Measurements from ENCODE around the gene PEX10. TPM values are rescaled to one million over a fixed set of nuclear protein-coding genes. Genes with fewer than 3 reads are reported as not detected.
A peak's percentile ranks its signal among the peaks of the same experiment; 100 is the strongest.

Gene PEX10
- total RNA-seq, 1 donor = 28.9 TPM

DNA sequence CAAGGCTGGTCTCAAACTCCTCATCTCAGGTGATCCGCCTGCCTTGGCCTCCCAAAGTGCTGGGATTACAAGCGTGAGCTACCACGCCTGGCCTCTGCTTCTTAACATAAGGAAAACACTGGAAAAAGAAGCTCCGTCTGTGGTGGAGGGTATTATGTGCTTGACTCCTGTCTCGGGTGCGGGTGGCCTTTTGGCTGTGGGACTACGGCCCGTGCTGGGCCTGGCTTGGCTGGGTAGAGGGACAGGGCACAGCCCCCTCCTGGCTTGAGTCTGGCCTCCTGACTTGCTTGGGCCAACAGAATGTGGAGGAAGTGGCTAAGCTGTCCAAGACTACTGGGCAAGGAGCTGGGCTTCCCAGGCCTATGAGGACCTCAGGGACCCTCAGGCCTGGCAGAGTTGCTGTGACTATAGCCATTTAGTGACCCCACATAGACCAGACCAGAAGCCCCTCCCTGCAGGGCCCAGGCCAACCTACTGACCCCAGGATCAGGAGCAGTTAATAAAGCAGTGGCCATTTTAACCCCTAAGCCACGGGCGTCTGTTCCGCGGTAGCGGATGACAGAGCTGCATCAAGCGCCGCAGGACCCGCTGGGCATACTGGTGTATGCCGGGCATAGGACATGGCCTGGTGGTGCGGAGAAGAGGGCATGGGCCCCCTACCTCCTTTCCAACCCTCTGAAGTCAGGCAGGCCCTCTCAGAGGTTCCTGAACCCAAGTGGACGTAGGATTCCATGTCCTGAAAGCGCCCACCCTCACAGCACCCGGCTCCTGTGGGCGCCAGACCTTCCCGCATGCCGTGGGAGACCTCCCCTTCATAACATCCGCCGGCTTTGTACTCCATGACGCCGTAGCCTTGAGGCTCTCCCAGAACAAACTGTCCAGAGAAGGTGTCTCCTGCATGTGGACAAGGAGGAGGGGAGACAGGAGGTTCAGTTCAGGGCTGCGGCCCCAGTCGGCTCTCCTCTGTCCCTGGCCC, 25.4 kb downstream of the PEX10 start:
- H3K4me3 ChIP-seq (ENCODE audit: low read depth, low read length) = no peak overlapping the region
- TF ChIP-seq, protein P1, sequence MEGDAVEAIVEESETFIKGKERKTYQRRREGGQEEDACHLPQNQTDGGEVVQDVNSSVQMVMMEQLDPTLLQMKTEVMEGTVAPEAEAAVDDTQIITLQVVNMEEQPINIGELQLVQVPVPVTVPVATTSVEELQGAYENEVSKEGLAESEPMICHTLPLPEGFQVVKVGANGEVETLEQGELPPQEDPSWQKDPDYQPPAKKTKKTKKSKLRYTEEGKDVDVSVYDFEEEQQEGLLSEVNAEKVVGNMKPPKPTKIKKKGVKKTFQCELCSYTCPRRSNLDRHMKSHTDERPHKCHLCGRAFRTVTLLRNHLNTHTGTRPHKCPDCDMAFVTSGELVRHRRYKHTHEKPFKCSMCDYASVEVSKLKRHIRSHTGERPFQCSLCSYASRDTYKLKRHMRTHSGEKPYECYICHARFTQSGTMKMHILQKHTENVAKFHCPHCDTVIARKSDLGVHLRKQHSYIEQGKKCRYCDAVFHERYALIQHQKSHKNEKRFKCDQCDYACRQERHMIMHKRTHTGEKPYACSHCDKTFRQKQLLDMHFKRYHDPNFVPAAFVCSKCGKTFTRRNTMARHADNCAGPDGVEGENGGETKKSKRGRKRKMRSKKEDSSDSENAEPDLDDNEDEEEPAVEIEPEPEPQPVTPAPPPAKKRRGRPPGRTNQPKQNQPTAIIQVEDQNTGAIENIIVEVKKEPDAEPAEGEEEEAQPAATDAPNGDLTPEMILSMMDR (IDR thresholded peaks at IDR 0.05; ENCODE audit: insufficient read depth, low read depth, low read length) = no peak
- DNase-seq (ENCODE audit: low read depth) = no peak

DNA sequence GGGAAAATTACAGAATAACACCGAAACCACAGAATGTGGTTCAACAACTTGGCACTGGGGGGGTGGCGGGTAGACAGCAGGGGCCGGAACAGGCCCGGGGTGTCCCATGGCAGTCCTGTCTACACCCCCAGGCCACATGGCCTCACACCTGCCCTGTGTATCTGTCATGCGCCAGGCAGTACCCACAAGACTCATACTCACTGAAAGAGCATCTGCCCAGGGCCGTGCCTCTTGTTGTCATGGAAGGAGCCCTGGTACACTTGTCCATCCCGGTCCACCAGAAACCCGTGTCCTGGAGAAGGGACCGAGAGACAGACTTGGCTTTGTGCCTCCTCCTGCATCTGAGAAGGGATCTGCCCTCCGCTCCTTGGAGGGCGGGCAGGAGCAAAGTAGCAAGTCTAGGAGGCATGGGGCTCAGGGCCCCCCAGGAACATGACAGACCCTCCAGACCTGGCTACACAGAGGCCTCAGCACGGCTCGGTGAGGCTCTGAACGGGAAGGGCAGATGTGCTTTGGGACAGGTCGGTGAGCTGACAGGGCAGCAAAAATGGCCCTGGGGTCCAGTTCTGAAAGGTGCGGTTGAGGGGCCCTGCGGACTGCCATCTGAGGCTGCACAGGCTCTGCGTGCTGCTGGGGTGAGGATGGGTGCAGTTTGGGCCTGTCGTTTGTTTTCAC, 26.6 kb downstream of the PEX10 start:
- H3K4me3 ChIP-seq (ENCODE audit: low read depth, low read length) = no peak overlapping the region
- TF ChIP-seq, protein P1 (IDR thresholded peaks at IDR 0.05; ENCODE audit: insufficient read depth, low read depth, low read length) = no peak
- DNase-seq (ENCODE audit: low read depth) = no peak

DNA sequence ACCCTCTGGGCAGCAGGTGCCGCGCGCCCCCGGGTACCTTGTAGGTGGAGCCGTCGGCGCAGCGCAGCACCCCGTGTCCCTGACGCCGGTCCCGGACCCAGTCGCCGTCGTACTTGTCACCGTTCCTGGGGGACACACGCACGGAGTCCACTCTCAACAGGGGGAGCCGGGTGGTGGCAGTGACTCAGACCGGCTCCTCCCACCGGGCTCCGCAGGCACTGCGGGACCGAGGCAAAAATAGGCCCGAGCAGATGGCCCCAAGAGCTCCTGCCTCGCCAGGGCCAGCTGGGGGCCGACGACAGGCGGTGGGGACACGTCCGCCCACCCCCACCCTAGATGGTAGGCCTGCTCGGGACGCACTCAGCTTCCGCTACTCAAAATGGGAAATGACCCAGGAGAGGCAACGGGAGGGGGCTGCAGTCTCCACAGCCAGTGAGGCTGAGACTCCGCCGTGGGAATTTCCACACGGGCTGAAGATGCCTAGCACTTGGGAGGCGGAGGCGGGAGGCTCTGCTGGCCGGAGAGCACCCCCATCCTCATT, 27.4 kb downstream of the PEX10 start:
- no peak overlapping the region for H3K4me3 ChIP-seq (ENCODE audit: low read depth, low read length)
- no peak for DNase-seq (ENCODE audit: low read depth)
- TF ChIP-seq, protein P1 (IDR thresholded peaks at IDR 0.05; ENCODE audit: insufficient read depth, low read depth, low read length) = no peak

DNA sequence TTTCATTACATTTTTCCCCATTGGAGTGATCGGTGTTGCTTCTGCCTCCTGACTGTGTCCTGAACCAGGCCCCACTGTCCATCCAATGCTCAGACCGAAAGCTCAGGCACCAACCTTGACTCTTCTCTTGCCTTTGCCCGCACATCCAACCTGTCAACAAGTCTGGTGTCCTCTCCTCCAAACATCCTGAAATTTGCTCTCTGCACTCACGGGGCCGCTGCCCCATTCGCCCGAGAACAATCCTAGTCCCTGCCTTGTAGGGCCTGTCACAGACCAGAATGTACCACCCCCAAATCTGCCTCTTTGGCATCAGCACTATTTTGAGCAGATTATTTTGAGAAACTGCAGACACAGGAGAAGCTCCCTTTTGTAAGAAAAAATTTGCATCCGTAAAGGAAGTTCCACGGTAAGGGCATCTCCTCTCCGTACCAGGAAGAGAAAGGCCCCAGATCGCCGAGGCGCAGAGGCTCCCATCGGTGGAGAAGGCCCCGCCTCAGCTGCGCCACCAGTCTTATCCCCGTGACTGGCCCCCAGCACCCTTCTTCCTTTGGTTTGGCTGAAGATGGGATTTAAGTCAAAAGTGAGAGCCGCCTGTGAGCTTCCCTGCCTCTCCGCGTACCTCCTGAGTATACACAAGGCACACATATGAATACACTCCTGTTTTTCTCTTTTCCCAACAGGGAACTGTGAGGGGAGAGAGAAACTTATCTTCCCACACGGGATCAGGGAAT, 28.1 kb downstream of the PEX10 start:
- no peak overlapping the region for H3K4me3 ChIP-seq (ENCODE audit: low read depth, low read length)
- TF ChIP-seq, protein P1 (IDR thresholded peaks at IDR 0.05; ENCODE audit: insufficient read depth, low read depth, low read length) = no peak
- no peak for DNase-seq (ENCODE audit: low read depth)

DNA sequence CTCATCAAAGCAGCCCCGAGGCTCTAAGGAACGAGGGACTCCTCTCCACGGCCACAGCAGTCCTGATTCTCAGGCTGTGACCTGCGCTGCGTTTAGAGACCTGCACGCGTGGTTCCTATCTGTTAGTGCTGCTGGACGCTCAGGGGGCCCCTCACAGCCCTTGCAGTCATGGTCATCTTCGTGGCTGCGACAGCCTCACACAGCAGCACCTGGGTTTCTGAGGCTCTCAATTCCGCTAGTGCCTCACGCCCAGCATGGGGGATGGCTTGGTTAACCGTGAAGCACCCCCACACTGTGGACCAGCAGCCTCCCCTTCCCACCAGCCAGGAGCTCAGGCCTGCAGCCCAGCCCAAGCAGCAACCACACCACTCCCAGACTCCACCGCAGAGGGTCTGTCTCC, 28.8 kb downstream of the PEX10 start:
- TF ChIP-seq, protein P1 (IDR thresholded peaks at IDR 0.05; ENCODE audit: insufficient read depth, low read depth, low read length) = no peak
- no peak for DNase-seq (ENCODE audit: low read depth)
- no peak overlapping the region for H3K4me3 ChIP-seq (ENCODE audit: low read depth, low read length)

DNA sequence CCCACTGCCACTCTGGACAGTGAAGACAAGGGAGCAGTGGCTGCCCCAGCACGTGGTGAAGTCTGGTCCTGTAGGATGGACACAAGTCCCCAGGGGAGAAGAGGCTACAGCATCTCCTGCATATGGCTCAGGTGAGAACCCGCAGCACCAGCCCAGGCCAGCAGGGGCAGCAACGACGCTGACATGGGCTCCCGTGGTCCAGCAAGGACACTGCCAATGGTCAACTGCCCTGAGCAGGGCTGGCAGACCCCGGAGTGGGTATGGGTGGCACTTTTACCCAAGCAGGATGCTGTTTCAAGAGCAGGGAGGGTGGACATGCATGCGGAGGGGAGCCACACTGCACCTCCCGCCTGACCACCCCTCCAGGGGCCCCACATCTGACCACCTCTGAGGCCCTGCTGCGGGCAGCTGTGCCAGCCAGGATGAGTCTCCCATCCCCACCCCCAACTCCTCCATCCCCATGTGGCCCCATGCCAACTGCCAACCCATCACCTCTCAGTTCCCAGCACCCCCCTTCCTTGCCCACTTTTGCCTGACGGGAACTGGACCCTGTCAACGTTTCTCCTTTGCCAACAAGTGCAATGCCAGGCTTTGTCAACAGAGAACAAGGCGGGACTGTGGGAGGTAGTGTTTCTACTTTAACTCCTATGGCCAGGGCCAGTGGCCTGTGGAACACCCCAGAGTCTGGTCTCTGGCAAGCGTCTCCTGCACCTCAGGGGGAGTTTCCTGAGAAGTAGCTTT, 29.6 kb downstream of the PEX10 start:
- DNase-seq (ENCODE audit: low read depth) = no peak
- H3K4me3 ChIP-seq (ENCODE audit: low read depth, low read length) = no peak overlapping the region
- TF ChIP-seq, protein P1 (IDR thresholded peaks at IDR 0.05; ENCODE audit: insufficient read depth, low read depth, low read length) = peak; percentile 63
